ENCODE measurements around the gene DOCK8. TPM values are rescaled to one million over a fixed set of nuclear protein-coding genes. Genes with fewer than 3 reads are reported as not detected.

Gene DOCK8
- total RNA-seq, 4 donors from 2014 or later = 22.7 to 49.0 (median 36.7) TPM

GRCh38 chr9:462121-462520 lies 247.5 kb downstream of the DOCK8 start:
- no peak for TF ChIP-seq CTCF (IDR thresholded peaks at IDR 0.05; ENCODE audit: low read depth)

GRCh38 chr9:462606-463005 lies 247.9 kb downstream of the DOCK8 start:
- TF ChIP-seq CTCF (IDR thresholded peaks at IDR 0.05; ENCODE audit: low read depth) = no peak

GRCh38 chr9:463455-464171 lies 248.9 kb downstream of the DOCK8 start:
- TF ChIP-seq CTCF (IDR thresholded peaks at IDR 0.05; ENCODE audit: low read depth) = no peak

GRCh38 chr9:466747-467146 lies 252.1 kb downstream of the DOCK8 start:
- TF ChIP-seq CTCF (IDR thresholded peaks at IDR 0.05; ENCODE audit: low read depth) = no peak

GRCh38 chr9:468766-469426 lies 254.2 kb downstream of the DOCK8 start:
- TF ChIP-seq CTCF (IDR thresholded peaks at IDR 0.05; ENCODE audit: low read depth) = no peak

GRCh38 chr9:469672-470551 lies 255.2 kb downstream of the DOCK8 start:
- no peak for TF ChIP-seq CTCF (IDR thresholded peaks at IDR 0.05; ENCODE audit: low read depth)
